Fibroblast of lung (primary cell): ENCODE results near the gene C9orf153.

Experiments used
- CTCF ChIP-seq, 2 donors: IDR thresholded peaks in 1 of 2; conservative IDR thresholded peaks in 1 of 2; 1 replicate in 1 of 2; 2 replicates in 1 of 2; pipeline ENCODE4 v1.5.1; 2011 to 2012; ENCODE audit warnings: low read length in 2 of 2, control low read depth in 1 of 2, inconsistent platforms in 1 of 2, low read depth in 1 of 2, mild to moderate bottlenecking in 1 of 2
- EZH2 ChIP-seq: IDR thresholded peaks from 2 replicates; pipeline ENCODE4 v1.5.1; 2012; ENCODE audit warnings: low read length, control low read depth, mild to moderate bottlenecking; ENCODE audit errors: missing control alignments

- peak; percentile 35 to 52 for TF ChIP-seq CTCF (conservative IDR thresholded peaks at IDR 0.05 in 1 of 2, IDR thresholded peaks at IDR 0.05 in 1 of 2; ENCODE audit: low read depth in 1 of 2, low read length in 2 of 2)
- TF ChIP-seq EZH2, result no peak
These were observed 27.6 kb upstream of the C9orf153 start for GRCh38 chr9:86287013-86287412.
